ENCODE data around the gene ZPLD1. TPM values are rescaled to one million over a fixed set of nuclear protein-coding genes. Genes with fewer than 3 reads are reported as not detected.

ZPLD1 gene
- total and polyA plus RNA-seq, 2 of the 4 experiments (the other 2 are of a cell fraction): under 0.01 to 0.03 TPM

- Histone ChIP-seq H2AFZ (replicated peaks; ENCODE audit: low read length, poor library complexity) (no peak overlapping the region), H2BK20ac (ENCODE audit: low read depth, low read length) (no peak overlapping the region), H3K14ac (replicated peaks; ENCODE audit: low read depth, low read length) (no peak overlapping the region), H3K79me1 (ENCODE audit: low read depth in 1 of 2, low read length in 2 of 2) (no peaks in the 10 kb centered on the region), H3K18ac (ENCODE audit: low read depth, low read length) (no peak overlapping the region), H3K4me3 (ENCODE audit: insufficient read depth, low read depth, low read length) (no peak overlapping the region), H2BK120ac (ENCODE audit: low read depth, low read length) (no peak overlapping the region), H2AK9ac (replicated peaks; ENCODE audit: low read depth, low read length, poor library complexity) (no peak overlapping the region), H4K8ac (ENCODE audit: low read depth in 2 of 2, low read length in 2 of 2) (no peak overlapping the region), H3K4me2 (ENCODE audit: low read depth, low read length) (no peak overlapping the region), H3K4me1 (ENCODE audit: control insufficient read depth, insufficient read depth, low read length) (no peaks in the 10 kb centered on the region), H3K56ac (ENCODE audit: extremely low read depth, insufficient read depth, low read length) (no peak overlapping the region), H3K27ac (ENCODE audit: insufficient read depth, low read length) (no peak overlapping the region), H4K91ac (ENCODE audit: insufficient read depth, low read depth, low read length) (no peak overlapping the region), H3K27me3 (ENCODE audit: control insufficient read depth, insufficient read depth, low read length) (peaks cover 1% of the 10 kb centered on the region; the same call in 1 of the 2 replicates), H3K9me3 (ENCODE audit: control insufficient read depth, insufficient read depth, low read length) (no peaks in the 10 kb centered on the region), H4K5ac (ENCODE audit: low read depth, low read length) (no peak overlapping the region), H3K23ac (ENCODE audit: low read depth, low read length) (no peak overlapping the region), H2BK15ac (ENCODE audit: low read depth, low read length) (no peak overlapping the region), H3K4ac (ENCODE audit: low read depth, low read length) (no peak overlapping the region), H3K36me3 (ENCODE audit: control insufficient read depth, insufficient read depth, low read length) (no peaks in the 10 kb centered on the region), H2BK5ac (ENCODE audit: low read depth, low read length, poor library complexity, severe bottlenecking) (no peak overlapping the region), H3K9ac (ENCODE audit: low read depth, low read length) (no peak overlapping the region), H4K20me1 (ENCODE audit: insufficient read depth, low read length) (no peaks in the 10 kb centered on the region), H2AK5ac (ENCODE audit: low read depth, low read length) (no peak overlapping the region), H3K9me1 (ENCODE audit: insufficient read depth, low read length) (no peaks in the 10 kb centered on the region)
- ChIA-PET CTCF (no interaction called here), POLR2A (ENCODE audit: unreplicated experiment) (no interaction called here)
- TF ChIP-seq NFE2L2 (IDR thresholded peaks at IDR 0.05; ENCODE audit: low read depth, low read length) (no peak), BHLHE40 (IDR thresholded peaks at IDR 0.05; ENCODE audit: low read depth, low read length) (no peak), CEBPB (IDR thresholded peaks at IDR 0.05; ENCODE audit: low read depth, low read length) (no peak), MAFK (IDR thresholded peaks at IDR 0.05; ENCODE audit: low read depth, low read length) (no peak), MAZ (IDR thresholded peaks at IDR 0.05; ENCODE audit: borderline replicate concordance, low read depth, low read length) (no peak), SMC3 (IDR thresholded peaks at IDR 0.05; ENCODE audit: low read depth, low read length) (no peak), USF2 (IDR thresholded peaks at IDR 0.05; ENCODE audit: low read depth, low read length) (no peak), FOS (IDR thresholded peaks at IDR 0.05; ENCODE audit: low read depth, low read length) (no peak), MXI1 (IDR thresholded peaks at IDR 0.05; ENCODE audit: borderline replicate concordance, low read depth, low read length) (no peak), CTCF (conservative IDR thresholded peaks at IDR 0.05; ENCODE audit: low read depth, low read length) (no peak), CHD1 (IDR thresholded peaks at IDR 0.05; ENCODE audit: low read depth, low read length) (no peak), RFX5 (IDR thresholded peaks at IDR 0.05; ENCODE audit: low read depth, low read length) (no peak), RAD21 (IDR thresholded peaks at IDR 0.05; ENCODE audit: low read length) (no peak), RCOR1 (IDR thresholded peaks at IDR 0.05; ENCODE audit: insufficient replicate concordance, low read length) (no peak), ELK1 (IDR thresholded peaks at IDR 0.05; ENCODE audit: borderline replicate concordance, low read depth, low read length) (no peak), POLR2A (IDR thresholded peaks at IDR 0.05; ENCODE audit: low read depth, low read length) (no peak)
- ATAC-seq (ENCODE audit: low read depth) (no peak), DNase-seq (no peak)
- in situ Hi-C loops (cut with MboI; ENCODE audit: low sequenced_read_pairs): no loop called here
- 40% methylated on average over 1 of the region's 7 CpGs; no CpG with 5 or more reads in 1 of the 2 experiments for WGBS, 2 experiments (ENCODE audit: extremely low coverage in 2 of 2, insufficient read length in 1 of 2)
- BruUV-seq (replicated peaks): no TSS peak
- dilution Hi-C loops (cut with HindIII; ENCODE audit: low sequenced_read_pairs, unreplicated experiment): no loop called here
- intact Hi-C loops (cut with micrococcal nuclease): no loop called here
These were observed 44.5 kb upstream of the ZPLD1 start for GRCh38 chr3:102390171-102390864.
